LNCaP clone FGC (cell line): ENCODE data around the gene STRADA.

ENCODE experiments used
- DNase-seq: peaks from one replicate; pipeline ENCODE4 v3.0.0-alpha.2; 2011; ENCODE audit warnings: low read depth
- H3K4me3 ChIP-seq: 2 replicates; pipeline ENCODE4 v1.5.1; 2011; ENCODE audit warnings: mild to moderate bottlenecking, low read depth, low read length, control low read depth
- TF ChIP-seq, protein P1 (sequence below): IDR thresholded peaks from 2 replicates; pipeline ENCODE4 v1.5.1; 2012; ENCODE audit warnings: mild to moderate bottlenecking; ENCODE audit not compliant: control insufficient read depth, insufficient read depth; ENCODE audit errors: extremely low read depth

The STRADA gene, protein sequence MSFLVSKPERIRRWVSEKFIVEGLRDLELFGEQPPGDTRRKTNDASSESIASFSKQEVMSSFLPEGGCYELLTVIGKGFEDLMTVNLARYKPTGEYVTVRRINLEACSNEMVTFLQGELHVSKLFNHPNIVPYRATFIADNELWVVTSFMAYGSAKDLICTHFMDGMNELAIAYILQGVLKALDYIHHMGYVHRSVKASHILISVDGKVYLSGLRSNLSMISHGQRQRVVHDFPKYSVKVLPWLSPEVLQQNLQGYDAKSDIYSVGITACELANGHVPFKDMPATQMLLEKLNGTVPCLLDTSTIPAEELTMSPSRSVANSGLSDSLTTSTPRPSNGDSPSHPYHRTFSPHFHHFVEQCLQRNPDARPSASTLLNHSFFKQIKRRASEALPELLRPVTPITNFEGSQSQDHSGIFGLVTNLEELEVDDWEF

DNA sequence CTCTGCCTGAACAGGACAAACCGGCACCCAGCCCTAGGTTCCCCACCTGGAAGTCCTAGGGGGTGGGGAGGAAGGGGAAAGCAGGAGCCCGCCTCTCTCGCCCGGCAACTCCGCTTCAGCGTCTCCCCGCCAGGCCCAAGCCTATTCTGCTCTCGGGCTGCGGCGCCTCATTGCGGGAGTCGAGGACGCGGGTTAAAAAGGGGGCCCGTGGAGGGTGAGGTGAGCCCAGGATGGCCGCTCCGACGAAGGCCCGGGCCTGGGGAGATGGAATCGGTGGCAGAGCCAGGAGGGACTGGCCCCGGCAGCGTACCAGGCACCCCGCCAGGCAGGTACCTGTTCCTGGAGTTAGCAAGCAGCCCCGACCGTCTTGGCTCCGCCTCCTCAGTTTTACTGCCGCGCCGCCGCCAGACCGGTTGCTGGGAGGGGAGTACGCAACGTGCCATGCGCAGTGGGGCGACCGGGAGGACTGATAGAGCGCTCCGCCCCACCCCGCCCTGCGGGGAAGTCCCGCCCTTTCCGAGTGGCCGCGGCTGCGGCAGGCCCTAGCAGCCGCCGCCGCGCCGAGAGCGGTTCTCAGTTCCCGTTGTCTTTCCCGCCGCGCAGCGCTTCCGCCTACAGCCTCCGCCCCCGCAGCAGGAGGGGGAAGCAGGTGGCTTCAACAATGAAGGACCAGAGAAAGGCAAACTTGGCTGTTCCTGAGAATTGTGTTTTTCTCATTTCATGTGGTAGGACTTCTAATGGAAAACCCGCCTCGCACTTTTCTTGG lies at the start of gene STRADA:
TSS of gene STRADA (minus strand) at position 392 of the 766 bp plus-strand sequence. CDS start 13,430 bp downstream, outside the sequence.
- DNase-seq: peak; percentile 99
- TF ChIP-seq, protein P1, sequence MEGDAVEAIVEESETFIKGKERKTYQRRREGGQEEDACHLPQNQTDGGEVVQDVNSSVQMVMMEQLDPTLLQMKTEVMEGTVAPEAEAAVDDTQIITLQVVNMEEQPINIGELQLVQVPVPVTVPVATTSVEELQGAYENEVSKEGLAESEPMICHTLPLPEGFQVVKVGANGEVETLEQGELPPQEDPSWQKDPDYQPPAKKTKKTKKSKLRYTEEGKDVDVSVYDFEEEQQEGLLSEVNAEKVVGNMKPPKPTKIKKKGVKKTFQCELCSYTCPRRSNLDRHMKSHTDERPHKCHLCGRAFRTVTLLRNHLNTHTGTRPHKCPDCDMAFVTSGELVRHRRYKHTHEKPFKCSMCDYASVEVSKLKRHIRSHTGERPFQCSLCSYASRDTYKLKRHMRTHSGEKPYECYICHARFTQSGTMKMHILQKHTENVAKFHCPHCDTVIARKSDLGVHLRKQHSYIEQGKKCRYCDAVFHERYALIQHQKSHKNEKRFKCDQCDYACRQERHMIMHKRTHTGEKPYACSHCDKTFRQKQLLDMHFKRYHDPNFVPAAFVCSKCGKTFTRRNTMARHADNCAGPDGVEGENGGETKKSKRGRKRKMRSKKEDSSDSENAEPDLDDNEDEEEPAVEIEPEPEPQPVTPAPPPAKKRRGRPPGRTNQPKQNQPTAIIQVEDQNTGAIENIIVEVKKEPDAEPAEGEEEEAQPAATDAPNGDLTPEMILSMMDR: no peak
- H3K4me3 ChIP-seq: peak within 1 kb of the TSS; percentile 83

DNA sequence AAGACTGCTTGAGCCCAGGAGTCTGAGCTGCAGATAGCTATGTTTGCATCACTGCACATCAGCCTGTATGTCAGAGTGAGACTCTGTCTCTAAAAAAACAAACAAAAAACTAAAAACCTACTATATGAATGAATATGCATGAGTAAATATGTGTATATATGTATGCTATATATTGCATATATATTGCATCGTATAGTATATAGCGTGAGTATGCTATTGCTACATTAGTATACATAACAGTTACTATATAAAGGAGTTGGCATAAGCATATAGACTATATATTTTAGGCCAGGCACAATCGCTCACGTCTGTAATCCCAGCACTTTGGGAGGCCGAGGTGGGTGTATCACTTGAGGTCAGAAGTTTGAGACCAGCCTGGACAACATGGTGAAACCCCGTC lies 48.5 kb upstream of the STRADA start:
- TF ChIP-seq, protein P1: no peak
- DNase-seq: no peak
- no peak overlapping the region for H3K4me3 ChIP-seq

DNA sequence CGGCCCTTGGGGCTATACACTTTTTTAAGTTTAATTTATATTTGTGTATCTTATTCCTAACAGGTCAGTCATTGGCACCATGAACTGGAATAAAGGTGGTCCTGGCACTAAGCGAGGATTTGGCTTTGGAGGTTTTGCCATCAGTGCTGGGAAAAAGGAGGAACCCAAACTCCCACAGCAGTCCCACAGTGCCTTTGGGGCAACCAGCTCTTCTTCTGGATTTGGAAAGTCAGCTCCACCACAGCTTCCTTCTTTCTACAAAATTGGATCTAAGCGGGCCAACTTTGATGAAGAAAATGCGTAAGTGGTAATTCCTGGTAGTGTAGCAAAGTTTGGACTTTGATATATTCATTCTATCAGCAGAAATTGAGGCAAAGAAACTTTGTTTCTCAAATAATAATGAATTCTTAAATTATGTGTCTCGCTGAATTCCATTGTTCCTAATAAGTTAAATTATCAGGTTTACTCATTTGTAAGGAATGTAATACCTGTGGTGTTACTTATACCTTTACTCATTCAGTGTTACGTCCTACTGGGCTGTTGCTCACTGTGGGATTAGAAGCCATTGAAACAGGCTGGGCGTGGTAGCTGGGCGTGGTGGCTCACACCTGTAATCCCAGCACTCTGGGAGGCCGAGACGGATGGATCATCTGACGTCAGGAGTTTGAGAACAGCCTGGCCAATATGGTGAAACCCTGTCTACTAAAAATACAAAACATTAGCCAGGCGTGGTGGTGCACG lies 45.5 kb upstream of the STRADA start:
- no peak overlapping the region for H3K4me3 ChIP-seq
- TF ChIP-seq, protein P1: no peak
- no peak for DNase-seq

DNA sequence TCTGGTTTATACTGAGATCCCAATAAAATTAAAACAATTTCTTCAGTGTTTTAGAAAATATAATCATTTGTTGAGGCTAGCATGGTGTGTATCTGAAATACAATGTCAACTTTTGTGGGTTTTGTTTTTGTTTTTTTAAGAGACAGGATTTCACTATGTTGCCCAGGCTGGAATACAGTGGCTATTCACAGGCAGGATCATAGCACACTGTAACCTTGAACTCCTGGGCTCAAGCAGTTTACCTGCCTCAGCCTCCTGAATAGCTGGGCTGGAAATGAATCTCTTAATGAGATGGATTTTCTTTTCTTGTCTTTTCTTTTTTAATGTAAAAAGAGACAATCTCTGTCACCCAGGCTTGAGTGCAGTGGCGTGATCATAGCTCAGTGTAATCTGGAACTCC lies 44.5 kb upstream of the STRADA start:
- TF ChIP-seq, protein P1: no peak
- H3K4me3 ChIP-seq: no peak overlapping the region
- no peak for DNase-seq

DNA sequence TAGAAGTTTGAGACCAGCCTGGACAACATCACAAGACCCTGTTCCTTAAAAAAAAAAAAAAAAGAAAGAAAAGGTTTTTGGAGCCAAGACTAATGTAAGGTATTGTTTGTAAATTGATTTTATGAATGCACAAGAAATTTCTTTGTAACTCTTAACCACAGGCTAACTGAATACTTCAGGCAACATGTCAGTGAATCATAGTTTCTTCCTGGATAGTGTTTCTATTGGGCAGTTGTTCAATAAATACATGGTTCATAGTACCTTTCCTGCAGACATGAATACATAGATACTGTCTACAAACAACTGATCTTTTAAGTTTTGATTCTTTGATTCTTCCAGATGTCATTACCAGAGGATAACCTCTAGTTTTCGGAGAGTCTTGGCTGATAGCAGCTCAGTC lies 44.0 kb upstream of the STRADA start:
- TF ChIP-seq, protein P1: no peak
- no peak overlapping the region for H3K4me3 ChIP-seq
- no peak for DNase-seq

DNA sequence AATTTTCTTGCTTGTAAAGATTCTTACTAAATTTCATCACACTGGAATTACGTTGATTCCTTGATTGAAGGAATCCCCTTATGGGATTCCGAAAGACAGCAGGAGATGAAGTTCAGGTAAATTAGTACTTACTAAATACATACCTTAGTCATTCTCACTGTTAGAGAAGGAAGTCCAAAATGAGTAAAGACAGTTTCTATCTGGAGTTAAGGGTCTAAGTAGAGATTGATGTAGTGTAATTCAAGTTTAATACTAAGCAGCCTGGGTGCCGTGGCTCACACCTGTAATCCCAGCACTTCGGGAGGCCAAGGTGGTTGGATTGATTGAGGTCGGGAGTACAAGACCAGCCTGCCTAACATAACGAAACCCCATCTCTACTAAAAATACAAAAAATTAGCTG lies 41.9 kb upstream of the STRADA start:
- no peak for DNase-seq
- TF ChIP-seq, protein P1: no peak

More for the DNA sequence above, 41.9 kb upstream of the STRADA start:
- no peak overlapping the region for H3K4me3 ChIP-seq
